GM12801 (cell line): ENCODE results near the gene IFI27L1.

ENCODE experiments used
- CTCF ChIP-seq: IDR thresholded peaks from one replicate; pipeline ENCODE4 v1.5.1; 2011; ENCODE audit warnings: control low read depth; ENCODE audit not compliant: insufficient read length; ENCODE audit errors: extremely low read depth

IFI27L1 gene

GRCh38 chr14:94038921-94039629 lies 42.0 kb upstream of the IFI27L1 start:
- TF ChIP-seq CTCF: no peak

GRCh38 chr14:94040247-94040646 lies 40.9 kb upstream of the IFI27L1 start:
- no peak for TF ChIP-seq CTCF

- TF ChIP-seq CTCF: no peak
Observed at GRCh38 chr14:94040796-94041195, 40.3 kb upstream of the IFI27L1 start.

- no peak for TF ChIP-seq CTCF
Observed at GRCh38 chr14:94041551-94042346, 39.4 kb upstream of the IFI27L1 start.

- no peak for TF ChIP-seq CTCF
Observed at GRCh38 chr14:94042433-94043091, 38.5 kb upstream of the IFI27L1 start.

GRCh38 chr14:94043111-94043755 lies 37.9 kb upstream of the IFI27L1 start:
- TF ChIP-seq CTCF: no peak
